T-helper 9 cell (primary cell): ENCODE results near the gene PRSS27.
A peak's percentile ranks its signal among the peaks of the same experiment; 100 is the strongest.
"Not testable (repeated sequence)": the region's sequence is repeated elsewhere in the genome, so short reads cannot be mapped to it uniquely, and the experiment has no call there.

Source experiments
- DNase-seq: peaks from one replicate; pipeline ENCODE4 v3.0.0-alpha.2; 2020

PRSS27 gene

GRCh38 chr16:2670017-2670416 is 50.0 kb downstream of the PRSS27 start:
- DNase-seq = peak; percentile 47

GRCh38 chr16:2669587-2669986 is 50.4 kb downstream of the PRSS27 start:
- not testable (repeated sequence) for DNase-seq

GRCh38 chr16:2666671-2667070 is 53.4 kb downstream of the PRSS27 start:
- not testable (repeated sequence) for DNase-seq

- DNase-seq = no peak
These were observed 55.4 kb downstream of the PRSS27 start for GRCh38 chr16:2664574-2664982.

- DNase-seq = no peak
These were observed 56.2 kb downstream of the PRSS27 start for GRCh38 chr16:2663553-2664546.
